Measurements from ENCODE around the gene LBHD2.
A peak's percentile ranks its signal among the peaks of the same experiment; 100 is the strongest.

LBHD2 gene

DNA sequence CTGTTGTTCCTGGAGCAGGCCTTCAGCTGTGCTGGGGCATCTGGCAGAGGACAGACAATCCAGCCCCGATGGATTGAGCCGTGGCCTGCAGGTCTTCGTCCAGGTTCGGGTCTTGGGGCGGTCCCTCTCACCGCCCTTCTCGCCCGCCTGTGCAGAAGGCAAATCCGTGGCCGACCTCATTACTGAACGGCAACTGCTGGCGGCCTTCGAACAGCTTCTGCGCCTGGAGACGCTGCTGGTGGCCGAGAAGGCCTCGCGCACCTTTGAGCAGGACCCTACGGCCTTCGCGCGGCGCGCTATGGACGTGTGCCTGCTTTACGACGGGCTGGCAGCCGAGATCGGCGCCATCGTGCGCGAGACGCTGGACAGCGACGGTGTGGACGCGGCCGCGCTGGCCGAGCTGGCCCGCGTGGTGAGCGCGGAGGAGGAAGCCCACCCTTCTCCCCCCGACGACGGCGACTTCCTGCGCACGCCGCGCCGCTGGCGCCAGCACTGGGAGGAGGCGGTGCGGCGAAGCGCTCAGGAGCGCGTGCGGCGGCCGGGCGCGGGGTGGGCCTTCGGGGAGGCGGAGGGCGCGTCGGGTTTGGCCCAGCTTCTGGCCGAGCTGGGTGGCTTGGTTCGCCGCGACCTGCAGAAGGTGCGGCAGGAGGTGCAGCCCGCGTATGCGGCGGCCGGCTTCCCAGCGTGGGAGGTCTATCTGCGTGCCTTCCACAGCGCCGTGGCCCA is 18.1 kb downstream of the LBHD2 start:
- ChIA-PET CTCF (no interaction called here), POLR2A (ENCODE audit: low non-redundant PET) (interaction anchor here (0.6 kb wide), 2 partner anchors 79 to 456 kb away, joined by 3 to 5 read pairs; no protein-coding TSS in a partner anchor)
- no peak overlapping the region for H3K27ac ChIP-seq
- DNase-seq (ENCODE audit: low spot score), result no peak
- TF ChIP-seq CTCF (conservative IDR thresholded peaks at IDR 0.05; ENCODE audit: low read depth), result no peak

- H3K27ac ChIP-seq, result no peak overlapping the region
- CTCF ChIA-PET, result interaction anchor here (4.1 to 4.3 kb wide), 2 partner anchors 24 to 189 kb away, joined by 57 to 69 read pairs; partner anchors contain the start of gene TNFAIP2
- no peak for DNase-seq (ENCODE audit: low spot score)
- POLR2A ChIA-PET (ENCODE audit: low non-redundant PET), result no interaction called here
- TF ChIP-seq CTCF (conservative IDR thresholded peaks at IDR 0.05; ENCODE audit: low read depth), result no peak
These were observed 18.8 kb downstream of the LBHD2 start for GRCh38 chr14:103102689-103103260.

DNA sequence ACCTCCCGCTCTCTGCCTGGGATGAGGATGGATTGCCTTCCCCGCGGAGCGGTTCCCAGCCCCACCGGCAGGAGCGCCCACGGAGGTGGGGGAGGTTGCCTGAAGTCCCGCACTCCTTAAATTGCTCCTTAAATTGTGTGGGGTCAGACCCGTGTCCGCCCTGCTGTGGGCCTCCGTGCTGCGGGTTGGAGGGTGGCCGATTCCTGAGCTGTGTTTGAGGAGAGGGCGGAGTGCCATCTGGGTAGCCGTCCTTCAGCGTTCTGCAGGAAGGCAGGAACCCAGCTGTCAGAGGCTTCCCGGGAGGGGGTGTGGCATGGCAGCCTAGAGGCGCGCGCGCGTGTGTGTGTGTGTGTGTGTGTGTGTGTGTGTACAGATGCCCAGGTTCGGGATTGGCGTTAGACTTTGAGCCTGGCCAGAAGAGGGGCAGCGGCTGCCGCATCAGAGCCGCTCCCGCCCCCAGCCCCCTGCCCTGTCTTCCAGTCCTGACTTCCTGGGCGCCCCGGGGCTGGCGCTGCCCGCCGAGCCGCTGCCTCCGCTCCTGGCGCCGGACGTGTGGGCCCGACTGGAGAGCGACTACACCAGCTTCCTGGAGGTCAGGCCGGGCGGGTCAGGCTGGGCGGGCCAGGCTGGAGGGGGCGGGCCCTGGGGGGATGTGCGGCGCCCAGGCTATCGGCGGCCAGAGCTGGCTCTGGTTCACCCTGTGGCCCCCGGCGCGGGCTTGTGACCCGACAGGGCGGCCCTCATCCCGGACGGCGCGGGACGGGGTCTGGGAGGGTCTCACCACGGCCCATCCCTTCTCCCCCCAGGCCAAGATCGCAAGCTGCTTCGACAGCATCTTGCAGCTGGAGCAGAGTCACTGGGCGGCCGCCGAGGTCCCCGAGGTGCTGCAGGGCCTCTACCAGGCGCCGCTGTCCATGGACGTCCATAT is 19.7 kb downstream of the LBHD2 start:
- ChIA-PET CTCF (interaction anchor here (0.6 to 4.3 kb wide), 13 partner anchors 15 to 1561 kb away, joined by 3 to 69 read pairs (median 5); partner anchors contain the start of gene TNFAIP2), POLR2A (ENCODE audit: low non-redundant PET) (interaction anchor here (0.9 kb wide), 1 partner anchor 231 kb away, joined by 3 read pairs; the partner anchor contains the start of gene EIF5)
- DNase-seq (ENCODE audit: low spot score), result peak; percentile 52
- no peak overlapping the region for H3K27ac ChIP-seq
- TF ChIP-seq CTCF (conservative IDR thresholded peaks at IDR 0.05; ENCODE audit: low read depth), result no peak; the same call in 1 of the 2 replicates

DNA sequence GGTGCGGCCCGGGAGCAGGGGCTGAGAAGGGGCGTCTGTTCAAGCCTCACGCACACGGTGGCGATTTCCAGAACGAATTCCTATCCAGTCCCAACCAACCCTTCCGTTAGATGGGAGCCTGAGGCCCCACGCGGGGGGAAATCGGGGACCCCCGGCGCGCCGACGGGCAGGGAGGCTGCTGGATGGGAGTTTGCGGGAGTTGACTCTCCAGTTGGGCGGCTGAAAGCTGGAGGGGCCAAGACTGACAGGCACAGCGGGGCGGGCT is 20.3 kb downstream of the LBHD2 start:
- TF ChIP-seq CTCF (conservative IDR thresholded peaks at IDR 0.05; ENCODE audit: low read depth), result no peak
- DNase-seq (ENCODE audit: low spot score), result no peak
- CTCF ChIA-PET, result interaction anchor here (0.5 to 4.3 kb wide), 32 partner anchors 8 to 396 kb away, joined by 3 to 69 read pairs (median 4); partner anchors contain the start of genes EXOC3L4 and TNFAIP2
- POLR2A ChIA-PET (ENCODE audit: low non-redundant PET), result interaction anchor here (0.6 to 0.9 kb wide), 2 partner anchors 230 to 1140 kb away, joined by 3 to 5 read pairs; partner anchors contain the start of gene EIF5
- no peak overlapping the region for H3K27ac ChIP-seq

DNA sequence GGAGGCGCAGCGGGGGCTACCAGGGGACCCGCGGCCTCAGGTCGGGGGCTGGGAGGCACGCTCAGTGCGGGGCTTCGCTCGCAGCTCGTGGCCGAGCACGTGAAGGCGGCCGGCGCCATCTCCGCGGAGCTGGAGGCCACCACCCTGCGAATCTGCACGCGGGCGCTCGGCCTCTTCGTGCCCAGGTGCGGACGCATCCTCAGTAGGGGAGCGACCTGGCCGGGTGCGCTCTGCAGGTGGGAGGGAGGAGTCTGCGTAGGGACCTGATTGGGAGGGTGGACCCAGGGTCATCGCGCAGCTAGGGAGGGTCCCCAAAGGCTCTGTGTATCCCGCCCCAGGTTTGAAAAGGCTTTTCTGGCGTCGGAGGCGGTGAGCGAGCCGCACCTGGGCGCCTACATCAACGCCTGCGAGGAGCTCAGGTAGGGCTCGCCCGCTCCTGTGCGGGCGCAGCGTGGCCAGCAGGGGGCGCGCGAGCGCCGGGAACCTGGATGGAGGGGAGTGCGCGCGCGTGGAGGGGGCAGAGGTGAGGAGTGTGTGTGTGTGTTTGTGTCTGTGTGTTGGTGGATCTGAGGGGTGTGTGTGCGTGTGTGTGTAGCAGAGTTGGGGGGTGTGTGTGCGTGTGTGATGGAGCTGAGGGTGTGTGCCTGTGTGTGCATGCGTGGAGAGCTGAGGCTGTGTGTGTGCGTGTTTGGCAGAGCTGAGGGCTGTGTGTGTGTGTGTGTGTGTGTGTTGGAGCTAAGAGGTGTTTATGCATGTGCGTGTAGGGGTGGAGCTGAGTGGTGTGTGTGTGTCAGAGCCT is 20.8 kb downstream of the LBHD2 start:
- POLR2A ChIA-PET (ENCODE audit: low non-redundant PET), result interaction anchor here (0.5 to 0.6 kb wide), 2 partner anchors 179 to 1140 kb away, joined by 3 to 5 read pairs; no protein-coding TSS in a partner anchor
- peak overlapping the region; percentile 26; the same call in 1 of the 2 replicates for H3K27ac ChIP-seq
- peak; percentile 75 for DNase-seq (ENCODE audit: low spot score)

More for the DNA sequence above, 20.8 kb downstream of the LBHD2 start:
- CTCF ChIA-PET, result interaction anchor here (0.5 to 4.3 kb wide), 46 partner anchors 8 to 548 kb away, joined by 3 to 69 read pairs (median 4); partner anchors contain the start of genes EXOC3L4, LBHD2 and TNFAIP2
- TF ChIP-seq CTCF (conservative IDR thresholded peaks at IDR 0.05; ENCODE audit: low read depth), result peak; percentile 96

Measured in RWPE1 (cell line).